IMR-90 (cell line): ENCODE data around the gene LHFPL3. TPM values are rescaled to one million over a fixed set of nuclear protein-coding genes. Genes with fewer than 3 reads are reported as not detected.

Experiments
- ATAC-seq: fragments of 200-7000 bp; cut with Tn5 transposase; 2 replicates; pipeline ENCODE4 v1.9.1; 2020; ENCODE audit warnings: low read depth, mild to moderate bottlenecking, moderate library complexity
- BruUV-seq: library from RNA; stranded (reverse); fragments of 400-500 nt; replicated peaks from 2 replicates; lab custom pipeline; 2021; lab: Mats Ljungman, UMichigan
- CTCF ChIA-PET: fragments of 300-600 bp; formaldehyde crosslinking; extraction: SDS; loops from one replicate; lab custom pipeline; 2021; ENCODE audit warnings: antibody characterized with exemption; lab: Yijun Ruan, JAX
- POLR2A ChIA-PET: fragments of 300-600 bp; sonication (Branson Sonifier 250); formaldehyde crosslinking; loops from one replicate; lab custom pipeline; 2022; ENCODE audit warnings: antibody characterized with exemption; ENCODE audit not compliant: unreplicated experiment; lab: Charles Lee
- DNase-seq: peaks from one replicate; pipeline ENCODE4 v3.0.0; 2013
- H2AFZ ChIP-seq: replicated peaks from 2 replicates; pipeline ENCODE3; 2013; ENCODE audit warnings: low read length, mild to moderate bottlenecking; ENCODE audit not compliant: poor library complexity
- H2AK5ac ChIP-seq: 2 replicates; pipeline ENCODE4 v1.6.1; 2013; ENCODE audit warnings: low read depth, low read length, inconsistent platforms
- H2AK9ac ChIP-seq: replicated peaks from 2 replicates; pipeline ENCODE3; 2013; ENCODE audit warnings: mild to moderate bottlenecking, low read depth, low read length, moderate library complexity; ENCODE audit not compliant: poor library complexity
- H2BK120ac ChIP-seq: 2 replicates; pipeline ENCODE4 v1.6.1; 2013; ENCODE audit warnings: low read depth, low read length, inconsistent platforms
- H2BK15ac ChIP-seq: 3 replicates; pipeline ENCODE4 v1.6.1; 2013; ENCODE audit warnings: low read depth, low read length, inconsistent platforms
- H2BK20ac ChIP-seq: 2 replicates; pipeline ENCODE4 v1.6.1; 2013; ENCODE audit warnings: low read depth, mild to moderate bottlenecking, inconsistent platforms, low read length, moderate library complexity
- H2BK5ac ChIP-seq: 2 replicates; pipeline ENCODE4 v1.6.1; 2013; ENCODE audit warnings: mild to moderate bottlenecking, low read depth, low read length, inconsistent platforms; ENCODE audit not compliant: poor library complexity, severe bottlenecking
- H3K14ac ChIP-seq: replicated peaks from 2 replicates; pipeline ENCODE4 v1.6.1; 2013; ENCODE audit warnings: low read depth, low read length, inconsistent platforms
- H3K18ac ChIP-seq: 2 replicates; pipeline ENCODE4 v1.6.1; 2013; ENCODE audit warnings: low read depth, low read length, control low read depth
- H3K23ac ChIP-seq: 2 replicates; pipeline ENCODE4 v1.6.1; 2013; ENCODE audit warnings: low read depth, low read length, inconsistent platforms
- H3K27ac ChIP-seq: 2 replicates; pipeline ENCODE4 v1.5.1; 2013; ENCODE audit warnings: mild to moderate bottlenecking, control low read depth, low read length; ENCODE audit not compliant: insufficient read depth
- H3K27me3 ChIP-seq: 2 replicates; pipeline ENCODE4 v1.6.1; 2013; ENCODE audit warnings: low read length; ENCODE audit not compliant: control insufficient read depth, insufficient read depth
- H3K36me3 ChIP-seq: 2 replicates; pipeline ENCODE4 v1.6.1; 2013; ENCODE audit warnings: low read length, mixed read lengths; ENCODE audit not compliant: control insufficient read depth, insufficient read depth
- H3K4ac ChIP-seq: 2 replicates; pipeline ENCODE4 v1.6.1; 2013; ENCODE audit warnings: low read depth, low read length, inconsistent platforms
- H3K4me1 ChIP-seq: 2 replicates; pipeline ENCODE4 v1.6.1; 2013; ENCODE audit warnings: low read length, mixed read lengths; ENCODE audit not compliant: control insufficient read depth, insufficient read depth
- H3K4me2 ChIP-seq: 2 replicates; pipeline ENCODE4 v1.6.1; 2013; ENCODE audit warnings: low read depth, mild to moderate bottlenecking, control low read depth, low read length, moderate library complexity
- H3K4me3 ChIP-seq: 2 replicates; pipeline ENCODE4 v1.5.1; 2013; ENCODE audit warnings: low read depth, mild to moderate bottlenecking, control low read depth, low read length, moderate library complexity; ENCODE audit not compliant: insufficient read depth
- H3K56ac ChIP-seq: 2 replicates; pipeline ENCODE4 v1.6.1; 2013; ENCODE audit warnings: low read length, inconsistent platforms; ENCODE audit not compliant: insufficient read depth; ENCODE audit errors: extremely low read depth
- H3K79me1 ChIP-seq, 2 experiments: 2 replicates each; pipeline ENCODE4 v1.6.1; 2013; ENCODE audit warnings: low read length in 2 of 2, inconsistent platforms in 1 of 2, low read depth in 1 of 2
- H3K9ac ChIP-seq: 2 replicates; pipeline ENCODE4 v1.6.1; 2013; ENCODE audit warnings: low read depth, low read length, control low read depth
- H3K9me1 ChIP-seq: 2 replicates; pipeline ENCODE4 v1.6.1; 2013; ENCODE audit warnings: low read length, inconsistent platforms; ENCODE audit not compliant: insufficient read depth
- H3K9me3 ChIP-seq: 2 replicates; pipeline ENCODE4 v1.6.1; 2013; ENCODE audit warnings: low read length; ENCODE audit not compliant: control insufficient read depth, insufficient read depth
- H4K20me1 ChIP-seq: 2 replicates; pipeline ENCODE4 v1.6.1; 2013; ENCODE audit warnings: low read length, inconsistent platforms; ENCODE audit not compliant: insufficient read depth
- H4K5ac ChIP-seq: 2 replicates; pipeline ENCODE4 v1.6.1; 2013; ENCODE audit warnings: mild to moderate bottlenecking, low read depth, low read length, control low read depth
- H4K8ac ChIP-seq, 2 experiments: 2 replicates each; pipeline ENCODE4 v1.6.1; 2013; ENCODE audit warnings: low read depth in 2 of 2, low read length in 2 of 2, control low read depth in 1 of 2, inconsistent platforms in 1 of 2
- H4K91ac ChIP-seq: 2 replicates; pipeline ENCODE4 v1.6.1; 2013; ENCODE audit warnings: low read depth, low read length, inconsistent platforms; ENCODE audit not compliant: insufficient read depth
- BHLHE40 ChIP-seq: fragments of 150-350 bp; IDR thresholded peaks from 2 replicates; pipeline ENCODE4 v1.6.1; 2016; ENCODE audit warnings: mild to moderate bottlenecking, low read depth, low read length
- CEBPB ChIP-seq: IDR thresholded peaks from 2 replicates; pipeline ENCODE4 v1.6.1; 2012; ENCODE audit warnings: low read depth, low read length, improper control_type of control experiment
- CHD1 ChIP-seq: IDR thresholded peaks from 2 replicates; pipeline ENCODE4 v1.6.1; 2012; ENCODE audit warnings: low read depth, low read length, improper control_type of control experiment
- FOS ChIP-seq: fragments of 150-350 bp; IDR thresholded peaks from 2 replicates; pipeline ENCODE4 v1.6.1; 2016; ENCODE audit warnings: low read depth, low read length
- MAFK ChIP-seq: IDR thresholded peaks from 2 replicates; pipeline ENCODE4 v1.6.1; 2012; ENCODE audit warnings: low read depth, low read length, improper control_type of control experiment
- MAZ ChIP-seq: IDR thresholded peaks from 2 replicates; pipeline ENCODE4 v1.6.1; 2012; ENCODE audit warnings: low read depth, mild to moderate bottlenecking, low read length, improper control_type of control experiment, moderate library complexity, borderline replicate concordance
- MXI1 ChIP-seq: IDR thresholded peaks from 2 replicates; pipeline ENCODE4 v1.6.1; 2012; ENCODE audit warnings: low read depth, mild to moderate bottlenecking, low read length, moderate library complexity, borderline replicate concordance
- NFE2L2 ChIP-seq: fragments of 150-350 bp; IDR thresholded peaks from 2 replicates; pipeline ENCODE4 v1.6.1; 2016; ENCODE audit warnings: low read depth, mild to moderate bottlenecking, low read length
- POLR2A ChIP-seq: IDR thresholded peaks from 2 replicates; pipeline ENCODE4 v1.6.1; 2012; ENCODE audit warnings: mild to moderate bottlenecking, low read depth, low read length
- RAD21 ChIP-seq: IDR thresholded peaks from 2 replicates; pipeline ENCODE4 v1.6.1; 2012; ENCODE audit warnings: low read length, improper control_type of control experiment
- RCOR1 ChIP-seq: IDR thresholded peaks from 2 replicates; pipeline ENCODE4 v1.6.1; 2012; ENCODE audit warnings: mild to moderate bottlenecking, low read length, improper control_type of control experiment; ENCODE audit not compliant: insufficient replicate concordance
- RFX5 ChIP-seq: IDR thresholded peaks from 2 replicates; pipeline ENCODE4 v1.8.0; 2012; ENCODE audit warnings: low read depth, mild to moderate bottlenecking, low read length, moderate library complexity
- SMC3 ChIP-seq: fragments of 150-350 bp; IDR thresholded peaks from 2 replicates; pipeline ENCODE4 v1.6.1; 2016; ENCODE audit warnings: low read depth, mild to moderate bottlenecking, antibody characterized with exemption, low read length, moderate library complexity
- WGBS, 2 experiments: methylation state at CpG; one replicate each; pipeline versions ENCODE4 v1.1.5 to v1.1.7; 2013; ENCODE audit warnings: missing lambda C conversion rate in 2 of 2; ENCODE audit not compliant: insufficient read length in 1 of 2; ENCODE audit errors: extremely low coverage in 2 of 2; 5-methylcytosine and 5-hydroxymethylcytosine counted together
- dilution Hi-C: fragments of 300-500 bp; cut with HindIII; formaldehyde crosslinking; loops from one replicate; pipeline ENCODE4 v1.14.3; 2018; ENCODE audit warnings: low sequenced_read_pairs; ENCODE audit not compliant: unreplicated experiment
- in situ Hi-C: fragments of 300-500 bp; cut with MboI; formaldehyde crosslinking; loops from 3 replicates; pipeline ENCODE4 v1.14.3; 2019; ENCODE audit warnings: low sequenced_read_pairs, inconsistent platforms, mixed read lengths
- intact Hi-C: fragments of 100-400 bp; cut with micrococcal nuclease; formaldehyde crosslinking; loops from 2 replicates; pipeline ENCODE4 v1.10.0; 2022
- polyA plus RNA-seq, 3 experiments: library from polyadenylated mRNA; depleted of rRNA; stranded (reverse); fragments of >200 nt; gene quantifications; 2 replicates each; pipeline ENCODE4 v1.2.3, GENCODE V29; 2012; ENCODE audit warnings: low replicate concordance in 1 of 3
- total RNA-seq: library from RNA; depleted of rRNA; stranded (reverse); fragments of >200 nt; gene quantifications from 2 replicates; pipeline ENCODE4 v1.2.3, GENCODE V29; 2012
- TF ChIP-seq, protein P1 (sequence below): fragments of 150-350 bp; IDR thresholded peaks from 2 replicates; pipeline ENCODE4 v1.6.1; 2017; ENCODE audit warnings: mild to moderate bottlenecking, antibody characterized with exemption, low read length, low read depth
- TF ChIP-seq, protein P2 (sequence below): fragments of 150-350 bp; IDR thresholded peaks from 2 replicates; pipeline ENCODE4 v1.6.1; 2016; ENCODE audit warnings: low read depth, mild to moderate bottlenecking, low read length, moderate library complexity, borderline replicate concordance
- TF ChIP-seq, protein P3 (sequence below): conservative IDR thresholded peaks from 2 replicates; pipeline ENCODE4 v1.5.1; 2012; ENCODE audit warnings: mild to moderate bottlenecking, low read depth, low read length, improper control_type of control experiment

LHFPL3 gene
- total and polyA plus RNA-seq, 2 of the 4 experiments (the other 2 are of a cell fraction) = not detected

DNA sequence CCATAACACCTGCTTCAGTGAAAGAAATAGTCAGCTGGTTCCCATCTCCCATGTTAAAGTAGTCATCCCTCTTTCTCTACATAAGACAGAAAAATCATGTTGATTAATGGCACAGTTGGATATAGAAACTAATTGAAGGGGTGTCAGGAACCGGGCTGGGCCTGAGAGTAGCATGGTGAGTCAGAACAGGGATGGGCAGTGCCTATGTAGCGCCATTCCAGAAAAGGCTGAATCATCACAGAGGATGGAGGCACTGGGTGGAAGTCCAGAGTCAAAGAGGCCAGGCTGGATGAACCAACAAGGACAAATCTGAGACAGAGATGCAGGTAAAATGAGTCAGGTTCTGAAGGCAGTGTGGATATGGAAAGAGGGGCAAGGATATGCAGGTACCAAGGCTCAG, 201.2 kb downstream of the LHFPL3 start:
- Histone ChIP-seq H3K4me2 (no peak overlapping the region), H3K27ac (no peak overlapping the region), H3K4ac (no peak overlapping the region), H2AFZ (no peak overlapping the region), H2AK9ac (no peak overlapping the region), H2BK120ac (no peak overlapping the region), H3K9me3 (peaks cover 9% of the 10 kb centered on the region), H3K79me1 (no peaks in the 10 kb centered on the region), H4K8ac (no peak overlapping the region), H3K4me3 (no peak overlapping the region), H3K27me3 (no peaks in the 10 kb centered on the region), H2BK15ac (no peak overlapping the region), H2BK20ac (no peak overlapping the region), H3K36me3 (no peaks in the 10 kb centered on the region), H3K9ac (no peak overlapping the region), H4K91ac (no peak overlapping the region), H3K14ac (no peak overlapping the region), H3K9me1 (no peaks in the 10 kb centered on the region), H2BK5ac (no peak overlapping the region), H3K4me1 (no peaks in the 10 kb centered on the region), H3K56ac (no peak overlapping the region), H2AK5ac (no peak overlapping the region), H4K5ac (no peak overlapping the region), H3K18ac (no peak overlapping the region), H3K23ac (no peak overlapping the region), H4K20me1 (no peaks in the 10 kb centered on the region)
- BruUV-seq = no TSS peak
- dilution Hi-C loops = no loop called here
- DNase-seq (no peak), ATAC-seq (no peak)
- intact Hi-C loops = no loop called here
- no peak for TF ChIP-seq CHD1
- TF ChIP-seq, protein P1, sequence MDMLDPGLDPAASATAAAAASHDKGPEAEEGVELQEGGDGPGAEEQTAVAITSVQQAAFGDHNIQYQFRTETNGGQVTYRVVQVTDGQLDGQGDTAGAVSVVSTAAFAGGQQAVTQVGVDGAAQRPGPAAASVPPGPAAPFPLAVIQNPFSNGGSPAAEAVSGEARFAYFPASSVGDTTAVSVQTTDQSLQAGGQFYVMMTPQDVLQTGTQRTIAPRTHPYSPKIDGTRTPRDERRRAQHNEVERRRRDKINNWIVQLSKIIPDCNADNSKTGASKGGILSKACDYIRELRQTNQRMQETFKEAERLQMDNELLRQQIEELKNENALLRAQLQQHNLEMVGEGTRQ = no peak
- TF ChIP-seq, protein P2, sequence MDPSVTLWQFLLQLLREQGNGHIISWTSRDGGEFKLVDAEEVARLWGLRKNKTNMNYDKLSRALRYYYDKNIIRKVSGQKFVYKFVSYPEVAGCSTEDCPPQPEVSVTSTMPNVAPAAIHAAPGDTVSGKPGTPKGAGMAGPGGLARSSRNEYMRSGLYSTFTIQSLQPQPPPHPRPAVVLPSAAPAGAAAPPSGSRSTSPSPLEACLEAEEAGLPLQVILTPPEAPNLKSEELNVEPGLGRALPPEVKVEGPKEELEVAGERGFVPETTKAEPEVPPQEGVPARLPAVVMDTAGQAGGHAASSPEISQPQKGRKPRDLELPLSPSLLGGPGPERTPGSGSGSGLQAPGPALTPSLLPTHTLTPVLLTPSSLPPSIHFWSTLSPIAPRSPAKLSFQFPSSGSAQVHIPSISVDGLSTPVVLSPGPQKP = no peak
- no peak for TF ChIP-seq BHLHE40
- TF ChIP-seq RFX5 = no peak
- TF ChIP-seq, protein P3, sequence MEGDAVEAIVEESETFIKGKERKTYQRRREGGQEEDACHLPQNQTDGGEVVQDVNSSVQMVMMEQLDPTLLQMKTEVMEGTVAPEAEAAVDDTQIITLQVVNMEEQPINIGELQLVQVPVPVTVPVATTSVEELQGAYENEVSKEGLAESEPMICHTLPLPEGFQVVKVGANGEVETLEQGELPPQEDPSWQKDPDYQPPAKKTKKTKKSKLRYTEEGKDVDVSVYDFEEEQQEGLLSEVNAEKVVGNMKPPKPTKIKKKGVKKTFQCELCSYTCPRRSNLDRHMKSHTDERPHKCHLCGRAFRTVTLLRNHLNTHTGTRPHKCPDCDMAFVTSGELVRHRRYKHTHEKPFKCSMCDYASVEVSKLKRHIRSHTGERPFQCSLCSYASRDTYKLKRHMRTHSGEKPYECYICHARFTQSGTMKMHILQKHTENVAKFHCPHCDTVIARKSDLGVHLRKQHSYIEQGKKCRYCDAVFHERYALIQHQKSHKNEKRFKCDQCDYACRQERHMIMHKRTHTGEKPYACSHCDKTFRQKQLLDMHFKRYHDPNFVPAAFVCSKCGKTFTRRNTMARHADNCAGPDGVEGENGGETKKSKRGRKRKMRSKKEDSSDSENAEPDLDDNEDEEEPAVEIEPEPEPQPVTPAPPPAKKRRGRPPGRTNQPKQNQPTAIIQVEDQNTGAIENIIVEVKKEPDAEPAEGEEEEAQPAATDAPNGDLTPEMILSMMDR = no peak
- TF ChIP-seq MXI1 = no peak
- TF ChIP-seq RCOR1 = no peak
- TF ChIP-seq MAZ = no peak
- TF ChIP-seq POLR2A = no peak
- no peak for TF ChIP-seq CEBPB
- TF ChIP-seq NFE2L2 = no peak
- TF ChIP-seq RAD21 = no peak
- TF ChIP-seq SMC3 = no peak
- no peak for TF ChIP-seq MAFK
- no peak for TF ChIP-seq FOS
- POLR2A ChIA-PET = no interaction called here
- in situ Hi-C loops = no loop called here
- 14% methylated on average over 2 of the region's 2 CpGs; no CpG with 5 or more reads in 1 of the 2 experiments for WGBS, 2 experiments
- CTCF ChIA-PET = no interaction called here
